CD4-positive, alpha-beta T cell (primary cell): ENCODE measurements around the gene NAMPT. TPM values are rescaled to one million over a fixed set of nuclear protein-coding genes. Genes with fewer than 3 reads are reported as not detected.
A peak's percentile ranks its signal among the peaks of the same experiment; 100 is the strongest.

ENCODE experiments used
- ATAC-seq: fragments of 200-7000 bp; cut with Tn5 transposase; one replicate; pipeline ENCODE4 v1.10.0; 2022; ENCODE audit warnings: mild to moderate bottlenecking; ENCODE audit not compliant: poor library complexity
- CTCF ChIA-PET: fragments of 350-600 bp; sonication (Branson Sonifier 250); formaldehyde crosslinking; loops from one replicate; lab custom pipeline; 2021; ENCODE audit warnings: antibody characterized with exemption, inconsistent platforms; lab: Charles Lee
- POLR2A ChIA-PET: fragments of 350-600 bp; sonication (Branson Sonifier 250); formaldehyde crosslinking; loops from one replicate; lab custom pipeline; 2021; ENCODE audit warnings: antibody characterized with exemption, inconsistent platforms; lab: Charles Lee
- DNase-seq, 14 experiments: peaks; one replicate each; pipeline ENCODE4 v3.0.0-alpha.2; 2013 to 2020; ENCODE audit warnings: mixed read lengths in 2 of 14
- H3K27ac ChIP-seq, 2 donors: one replicate each; pipeline versions ENCODE4 v1.5.1 to v1.7.0; 2013; ENCODE audit warnings: low read length in 2 of 2, low read depth in 1 of 2, mild to moderate bottlenecking in 1 of 2
- H3K27me3 ChIP-seq, 2 experiments: 1 replicate in 1 of 2; 2 replicates in 1 of 2; pipeline versions ENCODE4 v1.6.1 to v1.7.0; 2013; ENCODE audit warnings: low read length in 2 of 2, control low read depth in 1 of 2, mild to moderate bottlenecking in 1 of 2, moderate library complexity in 1 of 2; ENCODE audit not compliant: insufficient read depth in 2 of 2, control insufficient read depth in 1 of 2
- H3K36me3 ChIP-seq: one replicate; pipeline ENCODE4 v1.6.1; 2013; ENCODE audit warnings: low read length, control low read depth; ENCODE audit not compliant: insufficient read depth
- H3K4me1 ChIP-seq: one replicate; pipeline ENCODE4 v1.6.1; 2013; ENCODE audit warnings: low read length, control low read depth; ENCODE audit not compliant: insufficient read depth
- H3K4me3 ChIP-seq: one replicate; pipeline ENCODE4 v1.5.1; 2013; ENCODE audit warnings: mild to moderate bottlenecking, low read length, moderate library complexity
- H3K9me3 ChIP-seq, 2 experiments: 1 replicate in 1 of 2; 2 replicates in 1 of 2; pipeline versions ENCODE4 v1.6.1 to v1.7.0; 2013; ENCODE audit warnings: low read length in 2 of 2, mild to moderate bottlenecking in 2 of 2, control low read depth in 1 of 2, moderate library complexity in 1 of 2; ENCODE audit not compliant: control insufficient read depth in 1 of 2, insufficient read depth in 1 of 2
- H3K27ac Mint-ChIP-seq: one replicate; pipeline ENCODE4 v1.8.0; 2020; ENCODE audit warnings: mixed read lengths
- H3K27me3 Mint-ChIP-seq: one replicate; pipeline ENCODE4 v1.8.0; 2021; ENCODE audit warnings: mixed read lengths
- H3K36me3 Mint-ChIP-seq: one replicate; pipeline ENCODE4 v1.8.0; 2021; ENCODE audit warnings: low read depth, mixed read lengths
- H3K4me1 Mint-ChIP-seq: one replicate; pipeline ENCODE4 v1.8.0; 2021; ENCODE audit warnings: low read depth, mixed read lengths
- H3K4me3 Mint-ChIP-seq: one replicate; pipeline ENCODE4 v1.8.0; 2020; ENCODE audit warnings: mild to moderate bottlenecking, mixed read lengths
- H3K9me3 Mint-ChIP-seq: one replicate; pipeline ENCODE4 v1.8.0; 2020; ENCODE audit warnings: mixed read lengths
- CTCF ChIP-seq: fragments of 200-600 bp; IDR thresholded peaks from one replicate; pipeline ENCODE4 v1.8.0; 2022; ENCODE audit warnings: antibody characterized with exemption, mild to moderate bottlenecking
- intact Hi-C, 2 experiments: fragments of 100-400 bp; cut with DNase I in 1 of 2; cut with micrococcal nuclease in 1 of 2; formaldehyde crosslinking; loops; one replicate each; pipeline versions ENCODE4 v1.15.1 to v1.9.0; 2023 to 2025; cut with DNase I, micrococcal nuclease
- total RNA-seq, 174 experiments: library from RNA in 2 of 174; stranded (reverse) in 2 of 174; gene quantifications; one replicate each; pipeline ENCODE4 v1.2.3 and lab custom pipeline; 2021 to 2026

The NAMPT gene
- total RNA-seq, 2 experiments from 2014 or later, result 154 to 159 TPM

GRCh38 chr7:106260136-106260561, 24.6 kb downstream of the NAMPT start:
- Mint-ChIP-seq H3K36me3 (peaks cover 91% of the 10 kb centered on the region), H3K4me1 (peaks cover 22% of the 10 kb centered on the region), H3K27me3 (no peaks in the 10 kb centered on the region), H3K27ac (peak overlapping the region; percentile 7), H3K9me3 (no peaks in the 10 kb centered on the region), H3K4me3 (no peak overlapping the region)
- Histone ChIP-seq H3K4me3 (no peak overlapping the region), H3K9me3 (no peaks in the 10 kb centered on the region), H3K4me1 (peaks cover 7% of the 10 kb centered on the region), H3K36me3 (peaks cover 37% of the 10 kb centered on the region), H3K27me3 (no peaks in the 10 kb centered on the region), H3K27ac (no peak overlapping the region)
- DNase-seq (peak in 1 of 14 experiments; percentile 49), ATAC-seq (peak; percentile 30)
- POLR2A ChIA-PET, result interaction anchor here (1.7 kb wide), 1 partner anchor 25 kb away, joined by 8 read pairs; the partner anchor contains the start of gene NAMPT
- CTCF ChIA-PET, result no interaction called here
- TF ChIP-seq CTCF, result no peak
- intact Hi-C loops, result no loop called here

- no peak for TF ChIP-seq CTCF
- H3K4me1 Mint-ChIP-seq, result peaks cover 22% of the 10 kb centered on the region
- H3K27me3 ChIP-seq, result no peaks in the 10 kb centered on the region
- no peak overlapping the region for H3K27ac Mint-ChIP-seq
- intact Hi-C loops, result no loop called here
- ATAC-seq, result no peak
- no peaks in the 10 kb centered on the region for H3K9me3 Mint-ChIP-seq
- H3K4me3 Mint-ChIP-seq, result no peak overlapping the region
- H3K27me3 Mint-ChIP-seq, result no peaks in the 10 kb centered on the region
- no peak for DNase-seq
- H3K27ac ChIP-seq, result no peak overlapping the region
- H3K36me3 Mint-ChIP-seq, result peaks cover 92% of the 10 kb centered on the region
- CTCF ChIA-PET, result no interaction called here
- H3K4me1 ChIP-seq, result peaks cover 7% of the 10 kb centered on the region
- H3K36me3 ChIP-seq, result peaks cover 39% of the 10 kb centered on the region
- POLR2A ChIA-PET, result interaction anchor here (1.2 kb wide), 1 partner anchor 26 kb away, joined by 5 read pairs; the partner anchor contains the start of gene NAMPT
- no peaks in the 10 kb centered on the region for H3K9me3 ChIP-seq
- no peak overlapping the region for H3K4me3 ChIP-seq
Measured at GRCh38 chr7:106258789-106259188, 26.0 kb downstream of the NAMPT start.

GRCh38 chr7:106257752-106258151, 27.0 kb downstream of the NAMPT start:
- Mint-ChIP-seq H3K9me3 (no peaks in the 10 kb centered on the region), H3K4me1 (peaks cover 22% of the 10 kb centered on the region), H3K27me3 (no peaks in the 10 kb centered on the region), H3K4me3 (no peak overlapping the region), H3K36me3 (peaks cover 92% of the 10 kb centered on the region), H3K27ac (no peak overlapping the region)
- Histone ChIP-seq H3K9me3 (no peaks in the 10 kb centered on the region), H3K27ac (no peak overlapping the region), H3K36me3 (peaks cover 40% of the 10 kb centered on the region), H3K4me3 (no peak overlapping the region), H3K27me3 (no peaks in the 10 kb centered on the region), H3K4me1 (peaks cover 7% of the 10 kb centered on the region)
- intact Hi-C loops, result no loop called here
- no peak for ATAC-seq
- ChIA-PET CTCF (no interaction called here), POLR2A (no interaction called here)
- no peak for TF ChIP-seq CTCF
- DNase-seq, result no peak
